PC-9 (cell line): Measurements from ENCODE around the gene SUGP1. TPM values are rescaled to one million over a fixed set of nuclear protein-coding genes. Genes with fewer than 3 reads are reported as not detected.

Experiments used
- BruUV-seq: library from RNA; stranded (reverse); fragments of 400-500 nt; replicated peaks from 2 replicates; lab custom pipeline; 2021; lab: Mats Ljungman, UMichigan
- CTCF ChIA-PET: fragments of 300-600 bp; sonication (Branson Sonifier 250); formaldehyde crosslinking; loops from one replicate; lab custom pipeline; 2022; ENCODE audit warnings: antibody characterized with exemption; lab: Charles Lee
- POLR2A ChIA-PET: fragments of 300-600 bp; sonication (Branson Sonifier 250); formaldehyde crosslinking; loops from one replicate; lab custom pipeline; 2022; ENCODE audit warnings: antibody characterized with exemption; ENCODE audit not compliant: unreplicated experiment; lab: Charles Lee
- DNase-seq, 2 experiments: peaks; one replicate each; pipeline versions ENCODE4 v3.0.0 to v3.0.0-alpha.2; 2015 to 2022; ENCODE audit warnings: mixed read lengths in 1 of 2
- H2AFZ ChIP-seq: fragments of 200-600 bp; sonication (generic); 2 replicates; pipeline ENCODE4 v1.8.1; 2017; ENCODE audit warnings: antibody characterized with exemption
- H3F3A ChIP-seq: fragments of 200-600 bp; sonication (generic); 2 replicates; pipeline ENCODE4 v1.8.1; 2017; ENCODE audit warnings: antibody characterized with exemption, mild to moderate bottlenecking, low read depth; ENCODE audit not compliant: insufficient read depth
- H3K27ac ChIP-seq: fragments of 200-600 bp; sonication (generic); 2 replicates; pipeline ENCODE4 v1.6.1; 2016; ENCODE audit warnings: mixed run types
- H3K27me3 ChIP-seq: fragments of 200-600 bp; sonication (generic); 2 replicates; pipeline ENCODE4 v1.6.1; 2016; ENCODE audit warnings: low read depth, mixed run types; ENCODE audit not compliant: insufficient read depth
- H3K36me3 ChIP-seq: fragments of 200-600 bp; sonication (generic); 2 replicates; pipeline ENCODE4 v1.6.1; 2016; ENCODE audit warnings: low read depth, mixed run types
- H3K4me1 ChIP-seq: fragments of 200-600 bp; sonication (generic); replicated peaks from 2 replicates; pipeline ENCODE4 v1.6.1; 2016; ENCODE audit warnings: mixed run types; ENCODE audit not compliant: insufficient read depth
- H3K4me2 ChIP-seq: fragments of 200-600 bp; sonication (generic); 2 replicates; pipeline ENCODE4 v1.6.1; 2017; ENCODE audit warnings: mixed run types
- H3K4me3 ChIP-seq: fragments of 200-600 bp; sonication (generic); 2 replicates; pipeline ENCODE4 v1.6.1; 2016; ENCODE audit warnings: mixed run types
- H3K79me2 ChIP-seq: fragments of 200-600 bp; sonication (generic); 2 replicates; pipeline ENCODE4 v1.6.1; 2017; ENCODE audit warnings: low read depth, mixed run types
- H3K9me2 ChIP-seq: fragments of 200-600 bp; sonication (generic); 2 replicates; pipeline ENCODE4 v1.8.1; 2017; ENCODE audit warnings: mild to moderate bottlenecking; ENCODE audit not compliant: insufficient read depth
- H3K9me3 ChIP-seq: fragments of 200-600 bp; sonication (generic); 2 replicates; pipeline ENCODE4 v1.8.1; 2016; ENCODE audit warnings: low read depth; ENCODE audit not compliant: insufficient read depth
- H4K20me1 ChIP-seq: fragments of 200-600 bp; sonication (generic); 2 replicates; pipeline ENCODE4 v1.8.1; 2017; ENCODE audit not compliant: insufficient read depth
- EZH2 ChIP-seq: fragments of 200-600 bp; sonication (generic); IDR thresholded peaks from 2 replicates; pipeline ENCODE4 v1.8.0; 2017; ENCODE audit warnings: antibody characterized with exemption, low read depth
- intact Hi-C: fragments of 100-400 bp; cut with micrococcal nuclease; formaldehyde crosslinking; loops from one replicate; pipeline ENCODE4 v1.10.0; 2022; ENCODE audit not compliant: unreplicated experiment
- total RNA-seq: library from RNA; stranded (reverse); gene quantifications from 2 replicates; pipeline ENCODE4 v1.2.3, GENCODE V29; 2021
- TF ChIP-seq, protein P1 (sequence below): fragments of 200-600 bp; sonication (generic); conservative IDR thresholded peaks from 2 replicates; pipeline ENCODE4 v1.6.1; 2017; ENCODE audit warnings: mixed run types, antibody characterized with exemption, mild to moderate bottlenecking, moderate library complexity

Gene SUGP1
- total RNA-seq, 1 experiment from 2014 or later = 56.7 TPM

DNA sequence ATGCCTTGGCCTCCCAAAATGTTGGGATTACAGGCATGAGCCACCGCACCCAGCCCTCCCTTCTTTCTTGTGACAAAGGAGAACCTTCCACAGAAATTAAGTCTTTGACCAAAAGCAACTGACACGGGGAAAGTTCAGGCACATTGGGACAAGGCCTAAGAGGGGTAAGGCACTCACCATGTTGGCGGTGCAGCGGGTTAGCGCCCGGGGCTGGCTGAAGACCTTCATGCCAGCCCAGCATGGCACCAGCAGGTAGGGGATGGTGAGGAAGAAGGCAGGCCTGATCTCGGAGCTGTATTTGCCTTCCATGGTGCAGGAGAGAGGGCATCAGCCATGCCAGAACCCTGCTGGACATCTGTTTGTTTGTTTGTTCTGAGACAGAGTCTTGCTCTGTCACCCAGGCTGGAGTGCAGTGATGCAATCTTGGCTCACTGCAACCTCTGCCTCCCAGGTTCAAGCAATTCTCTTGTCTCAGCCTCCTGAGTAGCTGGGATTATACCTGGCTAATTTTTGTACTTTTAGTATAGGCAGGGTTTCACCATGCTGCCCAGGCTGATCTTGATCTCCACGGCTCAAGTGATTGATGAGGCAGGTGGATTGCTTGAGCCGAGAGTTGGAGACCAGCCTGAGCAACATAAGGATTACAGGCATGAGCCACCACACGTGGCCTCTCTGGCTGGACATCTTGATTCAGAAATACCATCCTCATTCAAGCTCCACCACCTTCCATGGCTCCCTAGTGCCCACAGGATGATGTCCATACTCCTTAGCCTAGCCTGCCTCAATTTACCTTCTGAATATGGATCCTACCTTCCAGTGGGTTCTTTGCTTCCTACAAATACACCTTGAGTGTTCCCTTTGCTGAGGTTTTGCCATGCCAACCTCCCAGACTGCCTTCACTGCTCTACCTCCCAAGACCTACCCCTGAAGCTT lies 51.6 kb downstream of the SUGP1 start:
- H3K4me2 ChIP-seq = no peak overlapping the region
- no peaks in the 10 kb centered on the region for H4K20me1 ChIP-seq
- no peak for TF ChIP-seq EZH2
- TF ChIP-seq, protein P1, sequence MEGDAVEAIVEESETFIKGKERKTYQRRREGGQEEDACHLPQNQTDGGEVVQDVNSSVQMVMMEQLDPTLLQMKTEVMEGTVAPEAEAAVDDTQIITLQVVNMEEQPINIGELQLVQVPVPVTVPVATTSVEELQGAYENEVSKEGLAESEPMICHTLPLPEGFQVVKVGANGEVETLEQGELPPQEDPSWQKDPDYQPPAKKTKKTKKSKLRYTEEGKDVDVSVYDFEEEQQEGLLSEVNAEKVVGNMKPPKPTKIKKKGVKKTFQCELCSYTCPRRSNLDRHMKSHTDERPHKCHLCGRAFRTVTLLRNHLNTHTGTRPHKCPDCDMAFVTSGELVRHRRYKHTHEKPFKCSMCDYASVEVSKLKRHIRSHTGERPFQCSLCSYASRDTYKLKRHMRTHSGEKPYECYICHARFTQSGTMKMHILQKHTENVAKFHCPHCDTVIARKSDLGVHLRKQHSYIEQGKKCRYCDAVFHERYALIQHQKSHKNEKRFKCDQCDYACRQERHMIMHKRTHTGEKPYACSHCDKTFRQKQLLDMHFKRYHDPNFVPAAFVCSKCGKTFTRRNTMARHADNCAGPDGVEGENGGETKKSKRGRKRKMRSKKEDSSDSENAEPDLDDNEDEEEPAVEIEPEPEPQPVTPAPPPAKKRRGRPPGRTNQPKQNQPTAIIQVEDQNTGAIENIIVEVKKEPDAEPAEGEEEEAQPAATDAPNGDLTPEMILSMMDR = no peak
- no peaks in the 10 kb centered on the region for H3K9me2 ChIP-seq
- no peaks in the 10 kb centered on the region for H3K27me3 ChIP-seq
- no peaks in the 10 kb centered on the region for H3K9me3 ChIP-seq
- H3K4me3 ChIP-seq = no peak overlapping the region
- H3F3A ChIP-seq = no peaks in the 10 kb centered on the region; the same call in 1 of the 2 replicates
- no peaks in the 10 kb centered on the region for H3K79me2 ChIP-seq
- no peak overlapping the region for H2AFZ ChIP-seq
- intact Hi-C loops = no loop called here
- no TSS peak for BruUV-seq
- DNase-seq = no peak
- H3K36me3 ChIP-seq = no peaks in the 10 kb centered on the region
- ChIA-PET POLR2A (interaction anchor here (0.6 kb wide), 1 partner anchor 57 kb away, joined by 4 read pairs; no protein-coding TSS in a partner anchor), CTCF (no interaction called here)
- no peak overlapping the region for H3K27ac ChIP-seq
- H3K4me1 ChIP-seq = no peaks in the 10 kb centered on the region

DNA sequence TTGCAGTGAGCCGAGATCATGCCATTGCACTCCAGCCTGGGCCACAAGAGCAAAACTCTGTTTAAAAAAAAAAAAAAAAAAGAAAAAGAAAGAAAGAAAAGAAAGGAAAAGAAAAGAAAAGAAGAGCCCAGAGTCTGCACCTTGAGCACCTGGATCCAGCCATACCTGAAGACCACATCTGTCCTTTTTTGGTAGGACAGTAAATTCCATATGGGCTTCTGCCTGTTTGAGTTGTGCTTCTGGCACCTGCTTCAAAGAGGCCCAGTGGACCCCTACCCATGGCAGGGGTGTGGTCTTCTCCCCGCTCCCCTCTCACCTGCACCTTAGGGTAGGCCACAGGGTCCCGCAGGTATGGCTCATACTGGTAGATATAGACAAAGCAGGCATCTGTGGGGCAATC lies 53.0 kb downstream of the SUGP1 start:
- H3K9me3 ChIP-seq = no peaks in the 10 kb centered on the region
- no peak for DNase-seq
- no peaks in the 10 kb centered on the region; the same call in 1 of the 2 replicates for H3F3A ChIP-seq
- no peaks in the 10 kb centered on the region for H3K9me2 ChIP-seq
- BruUV-seq = no TSS peak
- H3K27me3 ChIP-seq = peaks cover 9% of the 10 kb centered on the region; the same call in 1 of the 2 replicates
- CTCF ChIA-PET = no interaction called here
- no peak overlapping the region for H3K4me2 ChIP-seq
- H4K20me1 ChIP-seq = no peaks in the 10 kb centered on the region
- no peak overlapping the region for H3K4me3 ChIP-seq
- H3K36me3 ChIP-seq = no peaks in the 10 kb centered on the region
- POLR2A ChIA-PET = no interaction called here
- no peaks in the 10 kb centered on the region for H3K79me2 ChIP-seq
- no peak overlapping the region for H3K27ac ChIP-seq
- TF ChIP-seq, protein P1 = no peak
- no peak for TF ChIP-seq EZH2
- no peaks in the 10 kb centered on the region for H3K4me1 ChIP-seq
- intact Hi-C loops = no loop called here
- no peak overlapping the region for H2AFZ ChIP-seq

DNA sequence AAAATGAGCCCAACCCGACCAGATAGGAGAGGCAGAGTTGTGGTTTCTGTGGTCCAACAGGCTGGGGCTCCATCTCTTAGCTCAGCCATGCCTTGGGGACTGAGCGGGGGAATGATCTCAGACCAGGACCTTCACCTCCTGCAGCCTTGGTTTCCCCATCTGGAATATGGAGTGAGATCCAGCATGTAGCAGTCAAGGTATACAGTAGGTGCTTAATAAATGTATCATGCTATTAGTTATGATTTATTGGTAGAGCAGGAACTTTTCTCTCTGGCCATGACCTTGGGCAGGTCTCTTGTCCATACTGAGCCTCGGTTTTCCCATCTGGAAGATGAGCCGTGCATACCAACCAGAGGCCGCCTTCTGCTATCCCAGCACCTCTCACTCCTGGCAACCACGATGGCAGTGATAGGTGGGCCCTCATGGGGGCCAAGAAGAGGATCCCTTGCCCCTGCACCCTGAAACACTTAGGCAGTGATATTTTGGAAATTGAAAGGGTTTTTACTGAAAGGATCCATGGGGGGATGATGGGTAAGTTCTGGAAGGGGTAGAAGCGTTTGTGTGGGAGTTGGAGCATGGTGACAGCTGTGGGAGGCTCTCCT lies 56.3 kb downstream of the SUGP1 start:
- no peak overlapping the region for H3K4me3 ChIP-seq
- CTCF ChIA-PET = no interaction called here
- intact Hi-C loops = no loop called here
- no peaks in the 10 kb centered on the region for H3K9me3 ChIP-seq
- POLR2A ChIA-PET = no interaction called here
- no peaks in the 10 kb centered on the region for H3K79me2 ChIP-seq
- H3K27me3 ChIP-seq = peaks cover 9% of the 10 kb centered on the region; the same call in 1 of the 2 replicates
- DNase-seq = no peak
- no peak overlapping the region for H3K27ac ChIP-seq
- H3K4me1 ChIP-seq = no peaks in the 10 kb centered on the region
- BruUV-seq = no TSS peak
- H2AFZ ChIP-seq = no peak overlapping the region
- TF ChIP-seq, protein P1 = no peak
- TF ChIP-seq EZH2 = no peak
- H4K20me1 ChIP-seq = no peaks in the 10 kb centered on the region
- H3K36me3 ChIP-seq = no peaks in the 10 kb centered on the region
- no peaks in the 10 kb centered on the region; the same call in 1 of the 2 replicates for H3F3A ChIP-seq
- H3K9me2 ChIP-seq = no peaks in the 10 kb centered on the region
- H3K4me2 ChIP-seq = no peak overlapping the region
